RWPE2 (cell line): ENCODE data around the gene POLR3B.
A peak's percentile ranks its signal among the peaks of the same experiment; 100 is the strongest.
"Not testable (repeated sequence)": the region's sequence is repeated elsewhere in the genome, so short reads cannot be mapped to it uniquely, and the experiment has no call there.

Experiments
- ATAC-seq: fragments of 200-7000 bp; cut with Tn5 transposase; 3 replicates; pipeline ENCODE4 v1.9.1; 2021; ENCODE audit warnings: low read depth
- DNase-seq: peaks from one replicate; pipeline ENCODE4 v3.0.0-alpha.2; 2020; ENCODE audit warnings: low spot score
- H3K27ac ChIP-seq: fragments of 450-650 bp; 2 replicates; pipeline ENCODE4 v1.5.1; 2017; ENCODE audit warnings: mild to moderate bottlenecking; ENCODE audit not compliant: poor library complexity, severe bottlenecking
- H3K27me3 ChIP-seq: fragments of 250-450 bp; sonication (Bioruptor Pico); 2 replicates; pipeline ENCODE4 v1.5.1; 2021; ENCODE audit warnings: mild to moderate bottlenecking, moderate library complexity; ENCODE audit not compliant: insufficient read depth, poor library complexity, severe bottlenecking
- H3K36me3 ChIP-seq: fragments of 250-450 bp; sonication (Bioruptor Pico); 2 replicates; pipeline ENCODE4 v1.5.1; 2020; ENCODE audit warnings: low read depth, mild to moderate bottlenecking, moderate library complexity
- H3K4me1 ChIP-seq: fragments of 250-450 bp; sonication (Bioruptor Pico); 2 replicates; pipeline ENCODE4 v1.5.1; 2021; ENCODE audit warnings: mild to moderate bottlenecking, moderate library complexity; ENCODE audit not compliant: insufficient read depth, poor library complexity, severe bottlenecking
- H3K4me3 ChIP-seq: fragments of 250-450 bp; sonication (Bioruptor Pico); 2 replicates; pipeline ENCODE4 v1.5.1; 2021; ENCODE audit warnings: mild to moderate bottlenecking, moderate library complexity; ENCODE audit not compliant: severe bottlenecking
- H3K9me3 ChIP-seq: fragments of 250-450 bp; sonication (Bioruptor Pico); 2 replicates; pipeline ENCODE4 v1.5.1; 2021; ENCODE audit warnings: mild to moderate bottlenecking, moderate library complexity; ENCODE audit not compliant: severe bottlenecking
- TF ChIP-seq, protein P1 (sequence below): fragments of 450-650 bp; IDR thresholded peaks from one replicate; pipeline ENCODE4 v1.5.1; 2017; ENCODE audit warnings: mild to moderate bottlenecking, moderate library complexity; ENCODE audit not compliant: poor library complexity, severe bottlenecking

The POLR3B gene

DNA sequence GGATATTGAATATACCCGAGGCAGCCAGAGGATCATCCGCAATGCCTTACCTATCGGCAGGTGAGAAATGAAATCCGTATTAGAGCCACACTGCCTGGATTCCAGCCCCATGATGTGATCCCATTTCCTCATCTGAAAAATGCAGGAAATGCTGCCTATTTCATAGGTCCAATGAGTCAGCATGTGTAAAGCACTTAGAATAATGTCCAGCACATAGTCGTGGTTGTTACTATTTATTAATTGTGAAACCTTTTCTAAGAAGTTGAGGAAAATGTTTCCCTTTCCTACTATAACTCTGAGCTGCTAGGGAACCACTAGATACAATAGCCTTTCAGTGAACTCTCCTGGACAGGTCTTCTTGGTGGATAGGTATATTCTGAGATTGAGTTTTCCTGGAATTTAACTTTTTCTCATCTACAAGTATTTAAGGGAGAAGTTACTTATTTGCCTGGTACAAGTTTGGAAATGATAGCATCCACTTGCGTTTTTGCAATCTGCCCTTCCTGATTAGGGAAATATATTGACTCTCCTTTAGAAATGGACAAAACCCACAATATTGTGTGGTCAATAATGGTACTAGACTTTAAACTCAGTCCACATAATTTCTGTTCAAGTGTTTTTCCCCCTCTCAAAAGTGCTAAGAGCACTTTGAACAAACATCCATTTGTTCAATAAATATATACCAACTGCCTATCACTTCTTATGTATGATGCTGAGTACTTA is 12.2 kb downstream of the POLR3B start:
- H3K9me3 ChIP-seq = no peaks in the 10 kb centered on the region
- no peak for DNase-seq
- no peaks in the 10 kb centered on the region for H3K27me3 ChIP-seq
- H3K4me3 ChIP-seq = no peak overlapping the region
- H3K36me3 ChIP-seq = peaks cover 39% of the 10 kb centered on the region
- ATAC-seq = peak; percentile 99
- TF ChIP-seq, protein P1, sequence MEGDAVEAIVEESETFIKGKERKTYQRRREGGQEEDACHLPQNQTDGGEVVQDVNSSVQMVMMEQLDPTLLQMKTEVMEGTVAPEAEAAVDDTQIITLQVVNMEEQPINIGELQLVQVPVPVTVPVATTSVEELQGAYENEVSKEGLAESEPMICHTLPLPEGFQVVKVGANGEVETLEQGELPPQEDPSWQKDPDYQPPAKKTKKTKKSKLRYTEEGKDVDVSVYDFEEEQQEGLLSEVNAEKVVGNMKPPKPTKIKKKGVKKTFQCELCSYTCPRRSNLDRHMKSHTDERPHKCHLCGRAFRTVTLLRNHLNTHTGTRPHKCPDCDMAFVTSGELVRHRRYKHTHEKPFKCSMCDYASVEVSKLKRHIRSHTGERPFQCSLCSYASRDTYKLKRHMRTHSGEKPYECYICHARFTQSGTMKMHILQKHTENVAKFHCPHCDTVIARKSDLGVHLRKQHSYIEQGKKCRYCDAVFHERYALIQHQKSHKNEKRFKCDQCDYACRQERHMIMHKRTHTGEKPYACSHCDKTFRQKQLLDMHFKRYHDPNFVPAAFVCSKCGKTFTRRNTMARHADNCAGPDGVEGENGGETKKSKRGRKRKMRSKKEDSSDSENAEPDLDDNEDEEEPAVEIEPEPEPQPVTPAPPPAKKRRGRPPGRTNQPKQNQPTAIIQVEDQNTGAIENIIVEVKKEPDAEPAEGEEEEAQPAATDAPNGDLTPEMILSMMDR = no peak
- peaks cover 13% of the 10 kb centered on the region for H3K4me1 ChIP-seq
- peak overlapping the region; percentile 84 for H3K27ac ChIP-seq

DNA sequence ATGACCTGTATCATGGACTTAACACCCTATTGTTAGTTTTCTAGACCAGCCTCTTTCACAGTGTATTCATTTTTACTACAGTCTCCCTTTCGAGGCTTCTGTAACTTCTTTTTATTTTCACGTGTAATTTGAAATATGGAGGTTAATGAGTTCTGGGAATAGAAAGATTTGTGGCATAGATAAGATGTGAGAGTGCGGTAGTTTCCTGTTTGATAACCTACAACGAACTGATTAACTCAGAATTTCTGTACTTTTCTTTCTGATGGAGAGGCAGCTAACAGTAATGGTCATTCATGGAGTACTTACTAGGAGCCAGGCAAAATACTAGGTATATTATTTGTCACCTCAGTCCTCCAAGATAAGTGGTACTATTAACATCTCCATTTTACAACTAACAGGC is 21.2 kb downstream of the POLR3B start:
- TF ChIP-seq, protein P1 = no peak
- ATAC-seq (no peak), DNase-seq (no peak)
- Histone ChIP-seq H3K4me3 (no peak overlapping the region), H3K27ac (no peak overlapping the region), H3K27me3 (no peaks in the 10 kb centered on the region), H3K4me1 (no peaks in the 10 kb centered on the region), H3K9me3 (no peaks in the 10 kb centered on the region), H3K36me3 (peaks cover 68% of the 10 kb centered on the region)

DNA sequence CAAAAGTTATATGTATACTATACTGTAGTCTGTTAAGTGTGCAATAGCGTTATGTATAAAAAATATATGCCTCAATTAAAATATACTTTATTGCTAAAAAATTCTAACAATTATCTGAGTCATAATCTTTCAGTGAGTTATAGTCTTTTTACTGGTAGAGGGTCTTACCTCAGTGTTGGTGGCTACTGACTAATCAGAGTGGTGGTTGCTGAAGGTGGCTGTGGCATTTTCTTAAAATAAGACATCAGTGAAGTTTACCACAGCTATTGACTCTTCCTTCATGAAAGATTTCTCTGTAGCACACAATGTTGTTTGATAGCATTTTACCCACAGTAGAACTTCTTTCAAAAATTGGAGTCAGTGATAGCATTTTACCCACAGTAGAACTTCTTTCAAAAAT is 23.4 kb downstream of the POLR3B start:
- peaks cover 70% of the 10 kb centered on the region for H3K36me3 ChIP-seq
- no peaks in the 10 kb centered on the region for H3K4me1 ChIP-seq
- no peak overlapping the region for H3K4me3 ChIP-seq
- ATAC-seq (no peak), DNase-seq (no peak)
- H3K9me3 ChIP-seq = no peaks in the 10 kb centered on the region
- no peak overlapping the region for H3K27ac ChIP-seq
- H3K27me3 ChIP-seq = no peaks in the 10 kb centered on the region
- TF ChIP-seq, protein P1 = no peak

DNA sequence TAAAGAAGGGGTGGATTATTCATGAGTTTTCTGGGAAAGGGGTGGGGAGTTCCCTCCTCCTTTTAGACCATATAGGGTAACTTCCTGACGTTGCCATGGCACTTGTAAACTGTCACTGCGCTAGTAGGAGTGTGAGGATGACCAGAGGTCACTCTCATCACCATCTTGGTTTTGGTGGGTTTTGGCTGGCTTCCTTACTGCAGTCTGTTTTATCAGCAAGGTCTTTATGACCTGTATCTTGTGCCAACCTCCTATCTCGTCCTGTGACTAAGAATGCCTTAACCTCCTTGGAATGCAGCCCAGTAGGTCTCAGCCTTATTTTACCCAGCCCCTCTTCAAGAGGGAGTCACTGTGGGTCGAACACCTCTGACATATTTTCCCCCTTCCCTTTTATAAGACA is 24.3 kb downstream of the POLR3B start:
- not testable (repeated sequence) for H3K4me3 ChIP-seq, H3K4me1 ChIP-seq, ATAC-seq, H3K9me3 ChIP-seq, H3K27ac ChIP-seq, DNase-seq, H3K27me3 ChIP-seq
- H3K36me3 ChIP-seq = peaks cover 70% of the 10 kb centered on the region

DNA sequence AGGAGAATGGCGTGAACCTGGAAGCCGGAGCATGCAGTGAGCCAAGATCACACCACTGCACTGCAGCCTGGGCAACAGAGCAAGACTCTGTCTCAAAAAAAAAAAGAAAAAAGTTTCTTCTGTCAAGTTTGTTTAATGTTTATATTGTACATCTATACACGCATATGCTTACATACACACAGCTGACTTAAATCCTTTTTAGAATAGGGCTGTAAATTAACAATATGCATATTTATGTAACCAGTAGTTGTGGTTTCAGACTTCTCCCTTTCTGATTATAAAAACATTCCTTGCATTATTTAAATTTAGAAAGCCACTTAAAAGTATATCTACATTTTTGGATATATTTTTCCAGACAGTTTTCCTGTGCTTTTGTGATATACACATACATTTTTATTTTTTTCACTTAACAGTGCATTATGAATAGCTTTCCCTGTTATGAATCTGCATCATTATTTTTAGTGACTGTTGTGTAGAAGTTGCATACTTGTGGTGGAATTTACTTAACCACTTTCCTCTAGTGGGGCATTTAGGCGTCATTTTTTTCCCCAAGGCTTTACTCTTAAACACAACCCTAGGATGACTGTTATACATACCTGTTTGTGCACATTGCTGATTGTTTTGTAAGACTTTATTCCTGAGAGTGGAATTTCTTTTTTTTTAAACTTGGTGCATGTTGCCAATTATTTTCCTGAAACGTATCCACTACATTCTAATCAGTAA is 29.4 kb downstream of the POLR3B start:
- Histone ChIP-seq H3K36me3 (peaks cover 41% of the 10 kb centered on the region), H3K27ac (no peak overlapping the region), H3K27me3 (no peaks in the 10 kb centered on the region), H3K4me3 (no peak overlapping the region), H3K9me3 (no peaks in the 10 kb centered on the region), H3K4me1 (no peaks in the 10 kb centered on the region)
- TF ChIP-seq, protein P1 = no peak
- no peak for ATAC-seq
- no peak for DNase-seq
